AG08395 (cell line): ENCODE results near the gene IQCN.

Experiments
- DNase-seq: peaks from one replicate; pipeline ENCODE4 v3.0.0; 2012; ENCODE audit warnings: mixed read lengths, low spot score

The IQCN gene

DNA sequence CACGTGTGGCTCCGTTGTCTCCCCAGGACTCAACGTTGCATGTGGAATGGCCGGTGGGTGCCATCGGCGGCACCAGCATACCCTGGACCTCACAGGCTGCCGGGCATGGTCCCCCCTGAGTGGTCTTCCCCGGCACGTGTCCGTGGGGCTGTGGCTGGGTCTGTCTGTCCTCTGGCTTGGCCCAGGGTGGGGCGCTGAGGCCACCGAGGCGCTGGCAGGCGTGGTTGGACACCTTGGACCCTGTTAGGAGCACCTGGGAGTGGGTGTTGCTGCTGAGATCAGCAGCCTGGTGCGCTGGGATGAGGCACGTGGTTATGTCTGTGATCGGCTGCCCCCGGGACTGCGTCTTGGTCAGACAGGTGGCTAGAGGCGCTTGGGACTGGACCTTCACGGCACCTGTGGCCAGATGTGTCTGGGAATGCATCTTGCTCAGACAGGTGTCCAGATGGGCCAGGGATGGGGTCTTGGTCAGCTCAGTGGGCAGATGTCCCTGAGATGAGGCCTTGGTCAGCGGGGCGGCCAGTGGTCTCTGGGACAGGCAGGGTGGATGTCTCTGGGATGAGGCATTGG lies 9.2 kb downstream of the IQCN start:
- no peak for DNase-seq

- no peak for DNase-seq
Observed at GRCh38 chr19:18264137-18264854, 10.0 kb downstream of the IQCN start.

DNA sequence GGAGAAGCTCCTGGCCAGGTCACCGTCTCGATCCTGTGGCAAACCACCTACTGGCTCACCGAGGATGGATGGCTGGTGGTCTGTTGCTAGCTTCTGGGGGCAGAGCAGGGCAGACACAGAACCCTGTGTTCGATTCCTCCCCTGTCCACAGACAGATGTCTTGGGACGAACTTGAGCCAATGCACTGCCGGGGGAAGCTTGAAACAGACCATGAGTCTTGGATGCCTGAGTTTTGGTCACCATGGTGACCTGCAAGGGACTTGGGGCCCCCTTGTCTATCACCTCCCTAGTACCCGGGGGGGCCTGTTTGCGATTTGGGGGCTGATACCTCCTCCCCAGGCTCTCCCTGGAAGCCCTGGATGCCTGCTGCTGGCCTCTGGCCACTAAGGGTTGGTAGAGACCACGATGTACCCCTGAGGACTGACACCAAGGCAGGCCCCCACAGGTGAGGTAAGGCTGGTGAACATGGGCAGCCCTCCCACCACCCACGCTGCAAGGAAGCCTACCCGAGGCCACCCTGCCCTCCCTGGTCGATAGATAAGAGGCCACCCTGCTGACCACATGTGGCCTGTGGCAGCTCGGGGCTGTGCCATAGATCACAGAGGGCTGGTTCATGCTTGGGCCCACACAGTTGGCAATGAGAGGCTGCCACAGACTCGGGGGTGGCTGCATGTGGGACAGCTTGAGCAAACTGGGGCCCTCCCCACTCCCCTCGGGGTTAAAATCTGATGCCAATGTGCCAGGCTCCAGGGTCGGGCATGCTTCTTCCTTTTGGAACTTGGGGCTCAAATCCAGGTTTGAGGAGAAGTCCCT lies 10.7 kb downstream of the IQCN start:
- DNase-seq: no peak

GRCh38 chr19:18262917-18263316 lies 11.3 kb downstream of the IQCN start:
- DNase-seq: no peak

- DNase-seq: no peak
Observed at GRCh38 chr19:18262144-18262543, 12.1 kb downstream of the IQCN start.

DNA sequence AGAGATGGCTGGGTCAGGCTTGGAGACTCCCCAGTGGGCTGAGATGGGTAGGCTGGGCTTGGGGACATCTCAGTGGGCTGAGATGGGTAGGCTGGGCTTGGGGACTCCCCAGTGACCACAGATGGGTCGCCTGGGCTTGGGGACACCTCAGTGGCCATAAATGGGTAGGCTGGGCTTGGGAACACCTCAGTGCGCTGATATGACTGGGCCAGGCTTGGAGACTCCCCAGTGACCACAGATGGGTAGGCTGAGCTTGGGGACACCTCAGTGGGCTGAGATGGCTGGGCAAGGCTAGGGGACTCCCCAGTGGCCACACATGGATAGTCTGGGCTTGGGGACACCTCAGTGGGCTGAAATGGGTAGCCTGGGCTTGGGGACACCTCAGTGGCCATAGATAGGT lies 12.8 kb downstream of the IQCN start:
- no peak for DNase-seq

- peak; percentile 35 for DNase-seq
Observed at GRCh38 chr19:18259893-18260292, 14.4 kb downstream of the IQCN start.

GRCh38 chr19:18257503-18258470 lies 16.5 kb downstream of the IQCN start:
- no peak for DNase-seq

- DNase-seq: no peak
Observed at GRCh38 chr19:18254546-18255503, 19.4 kb downstream of the IQCN start.

GRCh38 chr19:18253716-18254115 lies 20.5 kb downstream of the IQCN start:
- no peak for DNase-seq

- no peak for DNase-seq
Observed at GRCh38 chr19:18253130-18253529, 21.1 kb downstream of the IQCN start.

GRCh38 chr19:18252370-18252717 lies 21.9 kb downstream of the IQCN start:
- DNase-seq: no peak

GRCh38 chr19:18251587-18252369 lies 22.5 kb downstream of the IQCN start:
- DNase-seq: peak; percentile 81

DNA sequence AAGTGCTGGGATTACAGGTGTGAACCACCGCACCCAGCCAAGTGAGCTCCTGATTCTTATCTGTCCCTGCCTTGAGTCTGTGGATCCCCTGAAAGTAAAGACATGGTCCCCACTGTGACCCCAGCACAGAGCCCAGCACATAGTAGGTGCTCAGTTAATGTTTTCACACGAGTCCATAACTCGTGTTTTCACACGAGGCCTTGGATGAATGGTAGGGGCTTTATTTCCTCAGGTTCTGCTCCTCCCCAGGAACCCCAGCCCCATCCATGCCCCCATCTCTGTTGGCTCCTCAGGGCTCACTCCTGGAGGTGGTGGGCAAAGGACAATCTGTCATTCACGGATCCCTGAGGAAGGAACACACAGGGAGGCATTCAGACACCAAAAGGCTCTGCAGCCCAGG lies 24.4 kb downstream of the IQCN start:
- no peak for DNase-seq

DNA sequence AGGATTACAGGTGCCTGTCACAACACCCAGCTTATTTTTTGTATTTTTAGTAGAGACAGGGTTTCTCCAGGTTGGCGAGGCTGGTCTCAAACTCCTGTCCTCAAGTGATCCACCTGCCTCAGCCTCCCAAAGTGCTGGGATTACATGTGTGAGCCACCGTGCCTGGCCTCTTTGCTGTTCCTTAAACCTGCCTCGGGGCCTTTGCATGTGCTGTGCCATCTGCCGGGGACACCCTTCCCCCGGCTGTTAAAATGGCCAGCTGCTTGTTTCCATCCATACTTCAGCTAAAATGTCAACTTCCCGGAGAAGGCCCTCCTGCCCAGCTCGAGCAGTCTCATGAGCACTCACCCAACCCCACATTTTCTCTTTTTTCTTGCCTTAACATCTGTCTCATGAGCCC lies 29.0 kb downstream of the IQCN start:
- no peak for DNase-seq

DNA sequence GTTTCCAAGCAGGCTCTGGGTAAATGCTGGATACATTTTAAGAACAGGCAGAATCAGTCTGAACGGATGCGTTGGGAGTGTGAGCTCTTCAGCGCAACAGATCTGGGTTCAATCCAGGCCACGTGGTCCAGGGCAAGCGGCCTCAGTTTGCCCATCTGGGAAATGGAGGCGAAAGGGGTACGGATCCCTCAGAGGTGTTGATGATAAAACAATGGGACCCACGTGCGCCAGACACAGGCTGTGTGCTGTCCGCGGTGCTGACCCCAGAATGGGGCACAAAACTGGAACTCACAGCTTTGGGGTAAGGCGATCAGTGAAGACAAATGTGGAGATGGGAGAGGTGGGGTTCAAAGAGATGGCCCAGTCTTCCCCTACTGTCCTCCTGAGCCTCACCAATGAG lies 34.9 kb downstream of the IQCN start:
- DNase-seq: no peak

DNA sequence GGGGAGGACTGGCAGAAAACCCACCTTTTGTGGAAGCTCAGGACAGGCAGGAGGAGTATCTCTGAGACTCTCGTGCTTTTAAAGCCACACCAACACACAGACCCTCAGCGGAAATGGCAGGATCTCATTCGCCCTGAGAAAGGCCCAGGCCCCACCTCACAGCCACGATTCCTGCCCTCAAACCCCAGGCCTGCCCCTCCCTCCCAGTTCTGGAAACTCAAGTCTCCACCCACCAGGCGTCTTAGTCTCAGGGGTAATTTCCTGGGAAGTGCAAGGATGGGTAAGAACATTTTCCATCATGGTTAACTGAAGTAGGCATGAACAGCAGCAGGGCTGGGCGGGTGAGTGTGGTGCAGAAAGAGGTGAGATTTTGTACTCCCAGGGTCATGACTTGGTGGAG lies 40.1 kb downstream of the IQCN start:
- DNase-seq: no peak

DNA sequence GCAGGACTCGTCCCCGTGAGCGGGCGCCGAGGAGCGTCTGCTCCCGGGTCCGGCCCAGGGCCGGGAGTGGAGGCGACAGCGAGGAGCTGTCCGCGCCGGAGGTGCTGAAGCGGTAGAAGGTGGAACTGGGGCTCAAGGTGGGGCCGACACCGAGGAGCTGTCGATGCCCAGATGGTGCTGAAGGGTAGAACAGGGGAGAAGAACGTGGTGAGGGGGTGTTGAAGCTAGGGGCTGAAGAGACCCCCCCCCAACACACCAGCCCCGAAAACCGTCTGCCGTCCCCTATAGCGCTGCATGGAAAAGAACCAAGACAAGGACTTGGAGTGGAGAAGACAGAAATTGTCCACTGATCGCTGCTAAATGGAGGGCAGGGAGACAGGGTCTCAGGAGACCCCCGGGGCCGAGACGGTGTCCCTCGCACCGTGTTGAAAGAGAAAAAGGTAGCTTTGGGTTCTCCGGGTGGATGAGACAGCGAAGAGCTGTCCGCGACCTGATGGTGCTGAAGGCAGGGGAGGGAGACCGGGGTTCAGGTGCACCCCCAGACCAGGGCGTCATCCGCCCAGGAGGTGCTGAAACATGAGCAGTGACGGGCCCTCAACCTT lies 40.9 kb downstream of the IQCN start:
- peak; percentile 62 for DNase-seq

DNA sequence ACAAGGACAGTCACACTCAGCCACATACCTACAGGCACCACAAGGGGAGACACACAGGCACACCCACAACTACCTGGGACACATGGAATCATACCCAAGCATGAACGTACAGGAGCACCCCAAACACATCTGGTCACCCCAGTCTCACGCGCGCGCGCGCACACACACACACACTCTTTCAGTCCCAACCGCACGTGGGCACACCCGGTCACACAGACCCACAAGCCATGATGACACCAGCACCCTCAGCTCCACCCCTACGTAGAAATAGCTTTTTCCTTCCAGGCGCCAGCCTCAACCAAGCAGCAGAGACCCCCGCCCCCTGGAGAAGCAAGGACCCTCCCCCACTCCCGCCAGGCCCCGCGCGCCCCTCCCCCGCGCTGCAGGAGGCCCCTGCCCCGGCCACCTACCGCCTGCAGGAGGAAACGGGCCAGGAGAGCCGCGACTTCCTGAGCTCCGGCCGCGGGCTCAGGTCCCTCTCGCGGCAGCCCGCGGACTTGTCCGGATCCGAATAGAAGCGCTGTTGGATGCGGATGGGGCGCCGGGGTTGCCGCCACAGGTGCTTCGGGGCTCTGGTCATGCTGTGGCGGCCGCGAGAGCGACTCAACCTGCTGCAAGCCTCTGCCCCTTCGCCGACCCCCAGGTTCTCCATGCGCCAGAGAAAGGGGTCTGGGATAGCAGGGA lies 41.6 kb downstream of the IQCN start:
- no peak for DNase-seq
